ENCODE measurements around the gene TAF6. TPM values are rescaled to one million over a fixed set of nuclear protein-coding genes. Genes with fewer than 3 reads are reported as not detected.
A peak's percentile ranks its signal among the peaks of the same experiment; 100 is the strongest.

Gene TAF6
- polyA plus RNA-seq, result 31.5 TPM

DNA sequence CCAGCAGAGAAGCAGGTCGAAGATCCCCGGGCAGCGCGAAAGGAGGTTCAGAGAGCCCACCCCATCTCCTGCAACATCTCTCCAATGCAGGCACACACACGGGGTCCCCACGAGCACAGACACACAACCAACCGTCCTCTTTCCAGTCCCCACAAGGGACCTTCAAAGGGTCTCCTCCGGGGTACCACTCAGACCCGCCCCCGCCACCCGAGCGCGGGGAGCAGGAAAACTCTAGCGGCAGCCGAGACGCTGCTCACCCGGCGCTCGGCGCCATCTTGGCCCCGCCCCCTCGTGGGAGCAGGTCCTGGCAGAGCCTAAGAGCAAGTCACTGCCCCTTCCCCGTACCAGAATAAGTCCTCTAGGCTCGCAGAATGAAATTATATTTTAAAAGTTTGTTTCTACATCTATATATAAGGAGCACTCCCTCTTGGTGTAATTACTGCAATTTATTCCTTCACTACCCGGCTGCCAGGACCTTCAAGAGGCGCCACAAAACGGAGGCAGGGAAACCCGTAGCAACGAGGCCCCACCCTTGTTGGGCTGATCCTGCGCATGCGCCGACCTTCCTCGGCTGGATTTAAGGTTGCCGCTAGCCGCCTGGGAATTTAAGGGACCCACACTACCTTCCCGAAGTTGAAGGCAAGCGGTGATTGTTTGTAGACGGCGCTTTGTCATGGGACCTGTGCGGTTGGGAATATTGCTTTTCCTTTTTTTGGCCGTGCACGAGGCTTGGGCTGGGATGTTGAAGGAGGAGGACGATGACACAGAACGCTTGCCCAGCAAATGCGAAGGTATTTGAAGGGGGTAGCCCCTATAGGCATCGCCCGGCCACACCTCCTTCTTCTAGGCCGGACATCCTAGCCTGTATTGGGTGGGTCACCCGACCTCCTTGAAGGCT lies at the start of gene TAF6, which contains the start of gene CNPY4:
TSS of gene TAF6 (minus strand) at position 287 of the 898 bp plus-strand sequence. CDS start 5,149 bp downstream, outside the sequence.
TSS of gene CNPY4 (plus strand) at position 563 of the 898 bp plus-strand sequence. CDS start at position 674, 111 bp downstream.
- H3K27ac Mint-ChIP-seq, result peak within 1 kb of the TSS; percentile 99
- peaks cover 17 to 21% (median 19%) of the 10 kb centered on the region in 3 donors for H3K4me1 Mint-ChIP-seq
- H3K36me3 Mint-ChIP-seq, result peaks cover 2% of the 10 kb centered on the region
- H3K4me3 Mint-ChIP-seq, result peak within 1 kb of the TSS; percentile 96 to 98 (median 96)
- no peaks in the 10 kb centered on the region for H3K27me3 Mint-ChIP-seq
- no peaks in the 10 kb centered on the region for H3K9me3 Mint-ChIP-seq

DNA sequence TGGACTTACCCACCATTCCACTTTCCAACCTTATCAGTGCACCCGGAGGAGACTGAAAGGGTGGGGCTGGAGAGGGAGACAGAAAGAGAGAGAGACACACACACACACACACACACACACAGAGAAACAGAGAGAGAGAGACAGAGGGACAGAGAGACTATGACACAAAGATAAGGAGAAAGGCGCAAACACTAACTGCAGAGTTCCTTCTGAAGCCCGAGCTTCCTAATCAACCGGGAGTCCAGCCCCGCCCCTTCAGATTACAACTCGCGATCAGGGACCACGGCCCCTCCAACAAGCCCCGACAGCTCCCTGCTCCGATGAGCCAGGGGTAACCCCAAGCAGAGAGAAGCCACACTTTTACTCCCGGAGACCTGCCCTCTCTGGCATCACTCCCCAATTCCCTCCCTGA lies 48.8 kb upstream of the TAF6 start:
- H3K4me3 Mint-ChIP-seq, result peak overlapping the region; percentile 34 to 91 (median 72)
- no peaks in the 10 kb centered on the region for H3K9me3 Mint-ChIP-seq
- peak overlapping the region; percentile 54 to 90 (median 71) for H3K27ac Mint-ChIP-seq
- peaks cover 48% of the 10 kb centered on the region for H3K27me3 Mint-ChIP-seq
- H3K4me1 Mint-ChIP-seq, result peaks cover 28 to 36% (median 29%) of the 10 kb centered on the region in 3 donors
- H3K36me3 Mint-ChIP-seq, result no peaks in the 10 kb centered on the region

DNA sequence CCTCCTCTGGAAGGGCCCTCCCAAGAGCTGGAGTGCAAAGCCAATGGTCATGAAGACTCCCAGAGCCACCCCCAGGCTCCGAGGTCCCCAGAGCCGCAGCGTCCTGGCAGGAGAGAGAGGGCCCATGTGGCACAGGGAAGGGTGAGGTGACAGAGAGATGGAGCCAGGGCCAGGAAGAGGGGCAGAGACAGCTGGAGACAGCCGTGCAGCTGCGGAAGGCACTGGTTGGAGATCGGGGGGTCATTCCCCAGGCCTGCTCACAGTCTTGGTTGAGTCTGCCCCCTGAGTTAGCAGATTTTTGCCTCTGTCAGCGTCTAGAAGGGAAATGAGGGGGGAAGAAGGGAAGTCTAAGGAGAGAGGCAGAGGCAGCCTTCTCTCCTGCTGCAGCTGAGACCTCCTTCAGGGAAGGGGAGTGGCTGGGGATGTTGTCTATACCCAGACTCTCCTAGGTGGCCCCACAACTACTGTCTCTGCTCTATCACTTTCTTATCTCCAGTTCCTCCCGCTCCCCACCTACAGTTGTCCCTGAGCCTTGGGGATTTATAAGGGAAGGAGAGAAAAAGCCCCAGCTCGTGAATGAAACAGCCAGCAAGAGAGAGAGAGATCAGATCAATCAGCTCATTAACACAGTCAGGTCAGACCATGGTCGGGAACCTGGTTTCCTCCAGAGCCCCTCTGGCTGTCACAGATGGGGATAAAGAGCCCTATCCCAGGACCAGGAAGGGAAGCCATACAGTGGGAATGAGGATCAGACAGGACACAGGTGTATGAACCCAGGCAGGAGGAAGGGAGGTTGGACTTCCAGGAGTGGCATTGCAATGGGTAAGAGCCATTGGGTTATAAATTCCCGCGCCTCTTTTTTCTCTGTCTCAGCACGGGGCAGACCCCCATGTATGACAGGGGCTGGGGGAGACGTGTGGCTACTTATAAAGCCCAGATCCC lies 48.1 kb upstream of the TAF6 start:
- Mint-ChIP-seq H3K4me1 (peaks cover 28 to 36% (median 29%) of the 10 kb centered on the region in 3 donors), H3K36me3 (no peaks in the 10 kb centered on the region), H3K9me3 (no peaks in the 10 kb centered on the region), H3K27me3 (peaks cover 48% of the 10 kb centered on the region), H3K4me3 (peak overlapping the region in 3 of 4 donors; percentile 64 to 77 (median 67)), H3K27ac (peak overlapping the region; percentile 54 to 90 (median 71))

DNA sequence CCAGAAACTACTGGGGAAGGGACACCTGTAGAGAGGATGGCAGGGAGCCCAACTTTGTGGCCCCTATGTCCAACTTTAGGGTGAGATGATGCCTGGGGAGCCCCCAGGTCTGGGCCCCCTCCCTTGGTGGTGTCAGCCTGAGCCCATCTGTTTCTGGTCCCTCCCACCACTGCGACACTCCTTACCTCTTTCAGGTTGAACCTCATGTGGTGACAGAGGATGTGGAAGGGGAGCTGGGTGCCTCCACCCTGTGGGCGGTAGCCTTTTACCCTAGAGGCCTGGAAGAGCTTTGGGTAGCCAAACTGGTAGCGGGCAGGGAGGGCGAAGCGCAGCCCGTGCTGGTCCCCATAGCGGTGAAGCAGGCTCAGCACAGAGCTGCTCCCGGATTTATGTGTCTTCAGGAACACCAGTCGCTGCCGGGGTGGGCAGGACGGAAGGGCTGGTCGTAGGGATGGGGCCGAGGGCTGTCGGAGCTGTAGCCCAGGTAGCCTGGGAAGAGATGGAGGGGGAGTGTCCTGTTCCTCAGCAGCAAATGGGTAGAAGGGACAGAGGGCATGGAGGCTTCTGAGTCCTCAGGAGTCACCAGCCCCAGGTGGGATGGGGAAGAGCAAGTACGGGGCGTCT lies 47.3 kb upstream of the TAF6 start:
- Mint-ChIP-seq H3K27me3 (peaks cover 45% of the 10 kb centered on the region), H3K27ac (peak overlapping the region in 2 of 3 donors; percentile 16 to 38), H3K36me3 (no peaks in the 10 kb centered on the region), H3K4me3 (peak overlapping the region in 3 of 4 donors; percentile 33 to 64 (median 55)), H3K4me1 (peaks cover 28 to 36% (median 29%) of the 10 kb centered on the region in 3 donors), H3K9me3 (no peaks in the 10 kb centered on the region)

DNA sequence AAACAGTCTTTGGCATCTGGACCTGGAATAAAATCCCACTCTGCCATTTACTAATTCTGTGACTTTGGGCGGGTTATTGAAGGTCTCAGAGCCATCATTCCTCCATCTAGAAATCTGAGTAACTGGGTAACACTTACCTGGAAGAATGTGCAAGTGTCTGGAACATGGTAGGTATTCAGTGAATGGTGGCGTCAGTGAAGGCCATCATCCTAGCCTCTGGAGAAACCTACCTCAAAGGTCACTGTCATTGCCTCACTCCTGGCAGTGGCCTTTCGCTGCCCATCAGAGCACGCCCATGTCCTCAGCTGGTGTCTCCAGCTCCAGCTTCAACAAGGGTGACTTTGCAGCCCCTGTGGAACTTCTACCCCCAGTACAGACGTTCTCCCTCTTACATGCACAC lies 44.7 kb upstream of the TAF6 start:
- H3K27me3 Mint-ChIP-seq, result peaks cover 29% of the 10 kb centered on the region
- peaks cover 24 to 31% (median 30%) of the 10 kb centered on the region in 3 donors for H3K4me1 Mint-ChIP-seq
- H3K9me3 Mint-ChIP-seq, result no peaks in the 10 kb centered on the region
- peak overlapping the region in 1 of 4 donors; percentile 52 for H3K4me3 Mint-ChIP-seq
- no peak overlapping the region for H3K27ac Mint-ChIP-seq
- H3K36me3 Mint-ChIP-seq, result no peaks in the 10 kb centered on the region

DNA sequence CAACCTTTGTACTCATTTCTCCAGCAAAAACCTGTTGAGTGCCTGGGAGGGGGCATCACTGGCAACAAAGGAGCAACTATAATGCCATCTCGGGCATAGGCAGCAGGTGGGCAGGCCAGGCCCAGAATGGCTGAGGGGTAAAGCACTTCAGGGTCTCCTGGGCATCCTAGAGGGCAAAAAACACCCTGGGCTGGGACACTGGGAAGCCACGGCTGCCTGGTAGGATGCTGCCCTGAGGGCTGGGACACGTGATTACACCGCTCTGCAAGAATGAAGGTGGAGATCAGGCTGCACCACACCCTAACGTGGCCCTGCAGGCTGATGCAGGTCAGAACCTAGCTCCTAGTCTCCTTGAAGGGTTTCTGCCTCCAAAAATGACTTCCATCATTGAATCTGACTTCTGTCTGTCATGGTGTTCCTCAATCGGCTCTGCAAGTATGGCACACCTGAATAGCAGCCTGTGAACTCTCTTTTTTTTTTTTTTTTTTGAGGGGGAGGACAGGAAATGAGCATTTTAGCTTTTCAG lies 43.9 kb upstream of the TAF6 start:
- H3K27ac Mint-ChIP-seq, result peak overlapping the region in 2 of 3 donors; percentile 5 to 53
- H3K4me3 Mint-ChIP-seq, result peak overlapping the region in 3 of 4 donors; percentile 13 to 79 (median 52)
- H3K9me3 Mint-ChIP-seq, result no peaks in the 10 kb centered on the region
- peaks cover 21% of the 10 kb centered on the region for H3K27me3 Mint-ChIP-seq
- H3K36me3 Mint-ChIP-seq, result no peaks in the 10 kb centered on the region
- peaks cover 16 to 24% (median 22%) of the 10 kb centered on the region in 3 donors for H3K4me1 Mint-ChIP-seq

DNA sequence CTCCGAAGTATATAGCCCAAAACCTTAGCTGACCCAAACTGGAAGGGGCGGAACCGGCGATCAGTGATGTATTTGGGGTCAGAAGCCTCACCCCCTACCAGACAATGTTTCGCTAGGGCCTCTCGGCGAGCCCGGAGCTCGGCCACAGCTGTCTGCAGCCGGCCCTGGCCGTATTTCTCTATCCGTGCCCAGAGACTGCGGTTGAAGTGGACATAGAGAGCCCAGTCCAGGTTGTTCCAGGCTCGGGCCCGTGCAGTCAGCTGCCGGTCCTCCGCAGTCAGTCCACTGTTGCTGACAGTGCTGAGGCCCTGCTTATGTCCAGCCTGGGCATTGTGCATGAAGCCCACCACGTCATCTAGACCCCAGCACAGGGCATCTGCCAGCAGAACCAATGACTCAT lies 40.9 kb upstream of the TAF6 start:
- Mint-ChIP-seq H3K4me1 (peaks cover 17 to 28% (median 26%) of the 10 kb centered on the region in 3 donors), H3K9me3 (no peaks in the 10 kb centered on the region), H3K4me3 (peak overlapping the region; percentile 9 to 85 (median 64)), H3K27ac (peak overlapping the region in 2 of 3 donors; percentile 53 to 95), H3K27me3 (no peaks in the 10 kb centered on the region), H3K36me3 (peaks cover 2% of the 10 kb centered on the region)

DNA sequence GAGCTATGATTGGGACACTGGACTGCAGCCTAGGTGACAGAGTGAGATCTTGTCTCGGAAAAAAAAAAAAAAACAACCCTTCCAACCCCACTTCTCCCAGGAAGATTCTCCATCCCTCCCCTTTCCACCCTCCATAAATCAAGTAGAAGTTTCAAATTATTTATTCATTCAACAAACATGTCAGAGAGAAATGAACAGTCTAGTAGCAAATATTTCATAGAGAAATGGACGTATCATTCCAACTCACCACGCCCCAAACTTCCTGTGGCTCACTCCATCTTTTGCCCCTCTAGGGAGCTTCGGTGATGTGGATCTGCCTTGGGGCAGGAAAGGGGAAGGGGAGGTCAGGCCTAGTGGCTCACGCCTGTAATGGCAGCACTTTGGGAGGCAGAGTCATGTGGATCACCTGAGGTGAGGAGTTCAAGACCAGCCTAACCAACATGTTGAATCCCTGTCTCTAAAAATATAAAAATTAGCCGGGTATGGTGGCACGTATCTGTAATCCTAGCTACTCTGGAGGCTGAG lies 40.0 kb upstream of the TAF6 start:
- H3K27me3 Mint-ChIP-seq, result no peaks in the 10 kb centered on the region
- H3K36me3 Mint-ChIP-seq, result peaks cover 2% of the 10 kb centered on the region
- H3K9me3 Mint-ChIP-seq, result no peaks in the 10 kb centered on the region
- H3K4me3 Mint-ChIP-seq, result peak overlapping the region; percentile 84 to 93 (median 87)
- H3K4me1 Mint-ChIP-seq, result peaks cover 19 to 28% (median 28%) of the 10 kb centered on the region in 3 donors
- H3K27ac Mint-ChIP-seq, result peak overlapping the region; percentile 90 to 96 (median 95)

DNA sequence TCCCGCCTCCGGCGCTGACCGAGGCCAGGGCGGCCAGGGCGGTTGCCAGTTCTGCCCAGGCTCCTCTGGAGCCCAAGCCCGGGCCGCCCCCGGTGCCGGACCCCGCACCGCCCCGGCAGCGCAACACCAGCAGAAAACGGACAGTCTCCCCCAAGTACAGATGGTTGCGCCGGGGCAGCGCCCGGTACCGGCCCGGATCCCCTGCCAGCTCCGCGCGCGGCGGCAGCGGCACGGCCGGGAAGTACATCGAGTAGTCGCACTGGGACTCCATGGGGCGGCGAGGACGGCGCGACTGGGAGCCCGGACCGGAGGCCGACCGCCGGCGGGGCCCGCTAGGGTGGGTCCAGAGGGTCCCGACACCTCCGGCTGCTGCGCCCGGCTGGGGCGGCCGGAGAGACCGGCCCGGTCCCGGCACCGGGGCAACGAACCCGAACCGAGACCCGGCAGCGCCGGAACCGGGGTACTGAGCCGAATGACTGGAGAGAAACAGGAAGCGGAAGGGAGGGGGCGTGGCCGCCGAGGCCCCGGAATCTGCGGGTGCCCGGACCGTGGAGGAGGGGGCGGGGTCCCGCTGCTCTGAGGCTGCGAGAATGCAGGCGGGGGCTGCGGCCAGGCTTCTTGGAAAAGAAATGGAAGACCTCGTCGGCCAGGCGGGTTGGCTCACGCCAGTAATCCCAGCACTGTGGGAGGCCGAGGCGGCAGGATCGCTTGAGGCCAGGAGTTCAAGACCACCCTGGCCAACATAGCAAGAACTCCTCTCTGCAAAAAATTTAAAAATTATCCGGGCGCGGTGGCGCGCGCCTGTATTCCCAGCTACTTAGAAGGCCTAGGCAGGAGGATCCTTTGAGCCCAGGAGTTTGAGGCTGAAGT lies 39.3 kb upstream of the TAF6 start, which contains the start of gene TRAPPC14:
TSS of gene TRAPPC14 (minus strand) at position 495 of the 870 bp plus-strand sequence. CDS start at position 271, 224 bp downstream.
- Mint-ChIP-seq H3K9me3 (no peaks in the 10 kb centered on the region), H3K4me1 (peaks cover 24 to 33% (median 28%) of the 10 kb centered on the region in 3 donors), H3K27me3 (no peaks in the 10 kb centered on the region), H3K36me3 (peaks cover 2% of the 10 kb centered on the region), H3K27ac (peak within 1 kb of the TSS; percentile 90 to 96 (median 95)), H3K4me3 (peak within 1 kb of the TSS; percentile 84 to 93 (median 87))

DNA sequence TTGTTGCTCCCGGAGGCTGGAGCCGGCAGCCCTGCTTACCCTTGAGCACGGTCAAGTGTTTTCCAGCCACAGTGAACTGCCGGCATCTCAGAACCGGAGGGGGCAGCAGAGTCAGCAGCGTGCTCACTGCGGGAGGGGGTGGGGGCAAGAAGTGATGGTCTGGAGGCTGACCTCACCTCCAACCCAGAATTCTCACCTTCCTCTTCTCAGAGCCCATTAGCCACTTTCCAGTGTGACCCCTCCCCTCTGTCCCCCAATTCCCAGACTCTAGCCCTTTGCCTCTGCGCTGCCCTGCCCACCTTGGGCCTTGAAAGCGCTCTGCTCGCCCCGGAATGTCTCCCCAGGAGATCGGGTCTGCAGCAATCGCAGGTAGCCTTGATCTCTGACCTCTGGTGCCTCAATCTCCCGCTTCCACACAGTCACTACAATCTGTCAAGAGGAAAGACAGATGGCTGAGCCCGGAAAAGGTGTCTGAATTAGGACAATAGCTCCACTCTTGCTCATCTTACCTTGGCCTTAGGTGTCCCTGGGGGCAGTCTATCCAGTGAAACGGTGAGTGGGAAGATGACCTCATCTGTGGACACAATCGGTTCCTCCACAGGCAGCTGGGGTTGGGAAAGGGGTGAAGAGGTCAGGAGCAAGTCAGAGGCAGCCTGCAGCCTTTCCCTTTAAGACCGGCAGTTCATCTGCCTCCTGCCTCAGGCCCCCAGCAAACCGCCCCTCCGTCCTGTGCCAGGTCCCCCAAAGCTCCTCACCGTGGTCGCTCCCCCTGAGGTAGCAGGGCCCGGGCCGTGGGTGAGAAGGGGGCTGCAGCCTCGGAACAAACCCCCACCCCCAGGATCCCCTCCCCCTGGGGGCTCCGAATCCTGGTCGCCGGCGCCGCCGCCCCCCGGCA lies 38.4 kb upstream of the TAF6 start:
- Mint-ChIP-seq H3K27ac (peak overlapping the region; percentile 76 to 95 (median 89)), H3K4me3 (peak overlapping the region; percentile 79 to 93 (median 87)), H3K4me1 (peaks cover 24 to 32% (median 25%) of the 10 kb centered on the region in 3 donors), H3K9me3 (no peaks in the 10 kb centered on the region), H3K36me3 (peaks cover 2% of the 10 kb centered on the region), H3K27me3 (no peaks in the 10 kb centered on the region)

DNA sequence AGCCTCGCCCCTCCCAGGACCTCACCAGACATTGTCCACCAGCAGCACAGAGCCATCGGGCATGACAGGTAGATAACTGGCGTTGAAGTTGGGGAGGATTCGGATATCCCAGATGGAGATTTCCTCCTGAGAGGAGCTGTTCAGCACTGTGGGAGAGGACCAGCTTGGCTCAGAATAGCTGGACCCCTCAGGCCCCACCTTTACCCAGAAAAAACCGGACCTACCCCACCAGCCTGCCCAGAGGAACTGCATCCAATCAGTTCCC lies 37.8 kb upstream of the TAF6 start:
- Mint-ChIP-seq H3K4me3 (peak overlapping the region; percentile 79 to 93 (median 86)), H3K36me3 (peaks cover 2% of the 10 kb centered on the region), H3K27ac (peak overlapping the region; percentile 89 to 95 (median 93)), H3K27me3 (no peaks in the 10 kb centered on the region), H3K4me1 (peaks cover 28 to 37% (median 31%) of the 10 kb centered on the region in 3 donors), H3K9me3 (no peaks in the 10 kb centered on the region)

DNA sequence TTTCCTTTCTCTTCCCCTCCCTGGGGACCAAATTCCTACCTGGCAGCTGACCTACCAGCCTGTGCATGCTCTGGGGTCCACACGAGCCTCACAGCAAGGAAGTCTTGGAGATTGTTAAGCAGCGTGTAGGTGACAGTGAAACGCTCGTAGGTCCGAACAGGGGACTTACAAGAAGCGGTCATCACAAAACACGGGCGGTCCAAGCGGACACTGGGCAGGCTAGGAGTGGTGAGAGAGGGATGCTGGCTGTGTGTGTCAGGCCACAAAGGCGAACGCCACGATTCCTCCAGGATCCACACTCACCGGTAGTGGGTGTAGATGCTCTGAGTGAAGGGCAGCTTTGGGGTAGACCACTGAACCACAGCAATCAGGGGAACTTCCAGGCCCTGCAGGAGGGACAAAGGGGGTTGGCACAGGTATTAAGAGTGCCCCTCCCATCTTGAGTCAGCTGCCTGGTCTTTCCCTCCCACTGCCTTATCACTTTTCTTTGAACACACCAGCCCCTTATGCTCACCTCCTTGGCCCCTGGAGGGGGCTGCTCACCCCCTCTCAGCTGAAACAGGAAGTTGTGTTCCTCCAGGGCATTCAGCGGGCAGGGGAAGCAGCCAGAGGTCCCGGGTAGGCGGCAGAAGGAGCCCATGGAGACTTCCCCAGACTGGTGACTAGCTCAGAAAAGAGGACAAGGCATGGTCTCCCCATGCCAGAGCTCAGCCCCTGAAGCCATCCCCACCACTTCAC lies 37.3 kb upstream of the TAF6 start:
- peak overlapping the region; percentile 89 to 95 (median 93) for H3K27ac Mint-ChIP-seq
- H3K36me3 Mint-ChIP-seq, result peaks cover 2% of the 10 kb centered on the region
- H3K9me3 Mint-ChIP-seq, result no peaks in the 10 kb centered on the region
- peaks cover 28 to 36% (median 35%) of the 10 kb centered on the region in 3 donors for H3K4me1 Mint-ChIP-seq
- H3K27me3 Mint-ChIP-seq, result no peaks in the 10 kb centered on the region
- peak overlapping the region; percentile 79 to 93 (median 86) for H3K4me3 Mint-ChIP-seq
